Caco-2 (cell line): Measurements from ENCODE around the gene PAQR3. TPM values are rescaled to one million over a fixed set of nuclear protein-coding genes. Genes with fewer than 3 reads are reported as not detected.
"Not testable (repeated sequence)": the region's sequence is repeated elsewhere in the genome, so short reads cannot be mapped to it uniquely, and the experiment has no call there.

Experiments
- BruUV-seq: library from RNA; stranded (reverse); fragments of 400-500 nt; replicated peaks from 2 replicates; lab custom pipeline; 2021; lab: Mats Ljungman, UMichigan
- CTCF ChIA-PET: fragments of 300-600 bp; sonication (Branson Sonifier 250); formaldehyde crosslinking; loops from one replicate; lab custom pipeline; 2022; ENCODE audit warnings: antibody characterized with exemption; lab: Charles Lee
- POLR2A ChIA-PET: fragments of 300-600 bp; sonication (Branson Sonifier 250); formaldehyde crosslinking; loops from one replicate; lab custom pipeline; 2022; ENCODE audit warnings: antibody characterized with exemption; lab: Charles Lee
- DNase-seq, 2 experiments: peaks; one replicate each; pipeline versions ENCODE4 v3.0.0 to v3.0.0-alpha.2; 2020 to 2022
- H3K27me3 ChIP-seq: replicated peaks from 2 replicates; pipeline ENCODE4 v1.6.0; 2011; ENCODE audit warnings: low read length; ENCODE audit not compliant: control insufficient read depth, insufficient read depth
- H3K36me3 ChIP-seq: 2 replicates; pipeline ENCODE4 v1.5.1; 2011; ENCODE audit warnings: low read length; ENCODE audit not compliant: control insufficient read depth, insufficient read depth
- H3K4me1 ChIP-seq: fragments of 250-450 bp; sonication (Bioruptor Pico); 2 replicates; pipeline ENCODE4 v1.5.1; 2020; ENCODE audit warnings: mild to moderate bottlenecking
- H3K4me3 ChIP-seq: 2 replicates; pipeline ENCODE4 v1.5.1; 2011; ENCODE audit warnings: low read depth, mild to moderate bottlenecking, control low read depth, low read length
- H3K9me3 ChIP-seq: fragments of 250-450 bp; sonication (Bioruptor Pico); 2 replicates; pipeline ENCODE4 v1.5.1; 2020; ENCODE audit warnings: mild to moderate bottlenecking, moderate library complexity
- H3K27ac Mint-ChIP-seq: one replicate; pipeline ENCODE4 v1.8.0; 2022; ENCODE audit warnings: mixed read lengths; ENCODE audit not compliant: unreplicated experiment
- H3K27me3 Mint-ChIP-seq: one replicate; pipeline ENCODE4 v1.8.0; 2022; ENCODE audit warnings: mixed read lengths; ENCODE audit not compliant: insufficient read depth, unreplicated experiment
- H3K36me3 Mint-ChIP-seq: one replicate; pipeline ENCODE4 v1.8.0; 2022; ENCODE audit warnings: mild to moderate bottlenecking, mixed read lengths; ENCODE audit not compliant: insufficient read depth, unreplicated experiment
- H3K4me1 Mint-ChIP-seq: one replicate; pipeline ENCODE4 v1.8.0; 2022; ENCODE audit warnings: low read depth, mixed read lengths; ENCODE audit not compliant: unreplicated experiment
- H3K4me3 Mint-ChIP-seq: one replicate; pipeline ENCODE4 v1.8.0; 2022; ENCODE audit warnings: mild to moderate bottlenecking, moderate library complexity, mixed read lengths; ENCODE audit not compliant: unreplicated experiment
- H3K9me3 Mint-ChIP-seq: one replicate; pipeline ENCODE4 v1.8.0; 2022; ENCODE audit warnings: mixed read lengths; ENCODE audit not compliant: unreplicated experiment
- CTCF ChIP-seq, 2 experiments: fragments of 200-600 bp in 1 of 2; IDR thresholded peaks; 1 replicate in 1 of 2; 2 replicates in 1 of 2; pipeline versions ENCODE4 v1.5.1 to v1.8.0; 2011 to 2022; ENCODE audit warnings: antibody characterized with exemption in 1 of 2, control low read depth in 1 of 2, inconsistent platforms in 1 of 2, low read depth in 1 of 2, low read length in 1 of 2, mild to moderate bottlenecking in 1 of 2, moderate library complexity in 1 of 2; ENCODE audit not compliant: insufficient read depth in 1 of 2, severe bottlenecking in 1 of 2, unreplicated experiment in 1 of 2
- intact Hi-C: fragments of 100-400 bp; cut with micrococcal nuclease; formaldehyde crosslinking; loops from one replicate; pipeline ENCODE4 v1.10.0; 2022; ENCODE audit not compliant: unreplicated experiment
- total RNA-seq: library from RNA; stranded (reverse); gene quantifications from 2 replicates; pipeline ENCODE4 v1.2.3, GENCODE V29; 2022

Gene PAQR3
- total RNA-seq, 1 experiment from 2014 or later = 13.3 TPM

GRCh38 chr4:78922207-78922606 lies 17.0 kb downstream of the PAQR3 start:
- Histone ChIP-seq H3K27me3 (no peaks in the 10 kb centered on the region), H3K36me3 (no peaks in the 10 kb centered on the region), H3K4me3 (no peak overlapping the region), H3K4me1 (no peaks in the 10 kb centered on the region), H3K9me3 (no peaks in the 10 kb centered on the region)
- intact Hi-C loops = loop anchor here (5.0 kb wide), 1 partner anchor 310 kb away; no protein-coding TSS in a partner anchor
- H3K36me3 Mint-ChIP-seq = peaks cover 6% of the 10 kb centered on the region
- ChIA-PET POLR2A (no interaction called here), CTCF (no interaction called here)
- TF ChIP-seq CTCF (IDR thresholded peaks at IDR 0.05; ENCODE audit: insufficient read depth in 1 of 2, low read depth in 1 of 2, low read length in 1 of 2, severe bottlenecking in 1 of 2, unreplicated experiment in 1 of 2) = no peak
- no peaks in the 10 kb centered on the region for H3K4me1 Mint-ChIP-seq
- H3K4me3 Mint-ChIP-seq = no peak overlapping the region
- DNase-seq = no peak
- no TSS peak for BruUV-seq
- no peaks in the 10 kb centered on the region for H3K9me3 Mint-ChIP-seq
- no peaks in the 10 kb centered on the region for H3K27me3 Mint-ChIP-seq
- H3K27ac Mint-ChIP-seq = no peak overlapping the region

GRCh38 chr4:78910612-78911011 lies 28.6 kb downstream of the PAQR3 start:
- Mint-ChIP-seq H3K36me3 (peaks cover 20% of the 10 kb centered on the region), H3K27me3 (no peaks in the 10 kb centered on the region), H3K4me3 (no peak overlapping the region), H3K9me3 (no peaks in the 10 kb centered on the region), H3K27ac (no peak overlapping the region), H3K4me1 (no peaks in the 10 kb centered on the region)
- no peaks in the 10 kb centered on the region for H3K36me3 ChIP-seq
- no peak for TF ChIP-seq CTCF (IDR thresholded peaks at IDR 0.05; ENCODE audit: insufficient read depth in 1 of 2, low read depth in 1 of 2, low read length in 1 of 2, severe bottlenecking in 1 of 2, unreplicated experiment in 1 of 2)
- CTCF ChIA-PET = no interaction called here
- BruUV-seq = no TSS peak
- intact Hi-C loops = no loop called here
- H3K9me3 ChIP-seq = no peaks in the 10 kb centered on the region
- no peaks in the 10 kb centered on the region for H3K27me3 ChIP-seq
- DNase-seq = no peak
- H3K4me1 ChIP-seq = no peaks in the 10 kb centered on the region
- H3K4me3 ChIP-seq = no peak overlapping the region
- POLR2A ChIA-PET = no interaction called here

GRCh38 chr4:78908974-78909373 lies 30.3 kb downstream of the PAQR3 start:
- DNase-seq, H3K4me1 ChIP-seq, intact Hi-C loops, H3K4me1 Mint-ChIP-seq, CTCF ChIA-PET, H3K27ac Mint-ChIP-seq, H3K4me3 Mint-ChIP-seq, H3K4me3 ChIP-seq, H3K36me3 ChIP-seq, H3K9me3 ChIP-seq, H3K9me3 Mint-ChIP-seq, H3K27me3 Mint-ChIP-seq, BruUV-seq, H3K27me3 ChIP-seq, POLR2A ChIA-PET: not testable (repeated sequence)
- H3K36me3 Mint-ChIP-seq = peaks cover 20% of the 10 kb centered on the region

- TF ChIP-seq CTCF (IDR thresholded peaks at IDR 0.05; ENCODE audit: insufficient read depth in 1 of 2, low read depth in 1 of 2, low read length in 1 of 2, severe bottlenecking in 1 of 2, unreplicated experiment in 1 of 2) = no peak
- DNase-seq = no peak
- H3K36me3 ChIP-seq = no peaks in the 10 kb centered on the region
- CTCF ChIA-PET = no interaction called here
- Mint-ChIP-seq H3K27ac (no peak overlapping the region), H3K27me3 (no peaks in the 10 kb centered on the region), H3K4me1 (no peaks in the 10 kb centered on the region), H3K4me3 (no peak overlapping the region), H3K9me3 (no peaks in the 10 kb centered on the region), H3K36me3 (peaks cover 20% of the 10 kb centered on the region)
- H3K4me3 ChIP-seq = no peak overlapping the region
- no peaks in the 10 kb centered on the region for H3K9me3 ChIP-seq
- intact Hi-C loops = no loop called here
- BruUV-seq = no TSS peak
- H3K4me1 ChIP-seq = no peaks in the 10 kb centered on the region
- H3K27me3 ChIP-seq = no peaks in the 10 kb centered on the region
- POLR2A ChIA-PET = no interaction called here
Observed at GRCh38 chr4:78907638-78908037, 31.6 kb downstream of the PAQR3 start.
